ENCODE data around the gene EIF4A3. TPM values are rescaled to one million over a fixed set of nuclear protein-coding genes. Genes with fewer than 3 reads are reported as not detected.

The EIF4A3 gene
- total RNA-seq, 4 donors from 2014 or later: 69.0 to 112 (median 94.7) TPM

DNA sequence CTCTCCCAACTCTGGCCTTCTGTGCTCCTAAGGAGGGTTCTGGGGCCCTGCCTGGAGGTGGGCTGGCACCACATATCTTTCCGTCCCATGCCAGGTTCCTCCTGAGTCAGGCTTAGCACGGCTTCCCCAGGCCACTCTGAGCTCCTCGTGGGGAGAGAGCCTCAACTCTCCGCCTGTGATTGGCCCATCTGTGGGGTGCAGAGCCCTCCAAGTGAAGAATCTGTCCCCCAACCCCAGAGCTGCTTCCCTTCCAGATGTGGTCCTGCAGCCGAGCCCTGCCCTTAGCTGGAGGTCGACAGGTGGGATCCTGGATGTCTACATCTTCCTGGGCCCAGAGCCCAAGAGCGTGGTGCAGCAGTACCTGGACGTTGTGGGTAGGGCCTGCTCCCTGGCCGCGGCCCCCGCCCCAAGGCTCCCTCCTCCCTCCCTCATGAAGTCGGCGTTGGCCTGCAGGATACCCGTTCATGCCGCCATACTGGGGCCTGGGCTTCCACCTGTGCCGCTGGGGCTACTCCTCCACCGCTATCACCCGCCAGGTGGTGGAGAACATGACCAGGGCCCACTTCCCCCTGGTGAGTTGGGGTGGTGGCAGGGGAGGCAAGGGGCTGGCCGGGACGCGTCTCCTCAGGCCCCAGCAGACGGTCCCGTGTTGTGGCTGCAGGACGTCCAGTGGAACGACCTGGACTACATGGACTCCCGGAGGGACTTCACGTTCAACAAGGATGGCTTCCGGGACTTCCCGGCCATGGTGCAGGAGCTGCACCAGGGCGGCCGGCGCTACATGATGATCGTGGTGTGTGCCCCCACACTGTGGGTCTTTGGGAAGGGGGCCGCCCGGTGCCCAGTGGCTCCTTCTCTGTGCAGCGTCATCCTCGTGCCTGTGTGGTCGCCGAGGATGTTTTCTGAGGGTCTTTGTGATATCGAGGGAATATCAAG lies 38.6 kb downstream of the EIF4A3 start:
- Histone ChIP-seq H3K9me3 (no peaks in the 10 kb centered on the region), H3K36me3 (peaks cover 0 to 29% (median 0%) of the 10 kb centered on the region in 3 donors), H3K4me3 (no peak overlapping the region), H3K27me3 (no peaks in the 10 kb centered on the region), H3K27ac (no peak overlapping the region), H3K4me1 (peaks cover 4 to 48% (median 5%) of the 10 kb centered on the region in 3 donors)
- TF ChIP-seq, protein P1, sequence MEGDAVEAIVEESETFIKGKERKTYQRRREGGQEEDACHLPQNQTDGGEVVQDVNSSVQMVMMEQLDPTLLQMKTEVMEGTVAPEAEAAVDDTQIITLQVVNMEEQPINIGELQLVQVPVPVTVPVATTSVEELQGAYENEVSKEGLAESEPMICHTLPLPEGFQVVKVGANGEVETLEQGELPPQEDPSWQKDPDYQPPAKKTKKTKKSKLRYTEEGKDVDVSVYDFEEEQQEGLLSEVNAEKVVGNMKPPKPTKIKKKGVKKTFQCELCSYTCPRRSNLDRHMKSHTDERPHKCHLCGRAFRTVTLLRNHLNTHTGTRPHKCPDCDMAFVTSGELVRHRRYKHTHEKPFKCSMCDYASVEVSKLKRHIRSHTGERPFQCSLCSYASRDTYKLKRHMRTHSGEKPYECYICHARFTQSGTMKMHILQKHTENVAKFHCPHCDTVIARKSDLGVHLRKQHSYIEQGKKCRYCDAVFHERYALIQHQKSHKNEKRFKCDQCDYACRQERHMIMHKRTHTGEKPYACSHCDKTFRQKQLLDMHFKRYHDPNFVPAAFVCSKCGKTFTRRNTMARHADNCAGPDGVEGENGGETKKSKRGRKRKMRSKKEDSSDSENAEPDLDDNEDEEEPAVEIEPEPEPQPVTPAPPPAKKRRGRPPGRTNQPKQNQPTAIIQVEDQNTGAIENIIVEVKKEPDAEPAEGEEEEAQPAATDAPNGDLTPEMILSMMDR (IDR thresholded peaks at IDR 0.05): no peak
- no peak for TF ChIP-seq POLR2A (IDR thresholded peaks at IDR 0.05)
- WGBS, 2 donors: 79 to 90% methylated on average over 11 to 21 of the region's 40 CpGs
- intact Hi-C loops (cut with DNase I): no loop called here
- no peak for DNase-seq

DNA sequence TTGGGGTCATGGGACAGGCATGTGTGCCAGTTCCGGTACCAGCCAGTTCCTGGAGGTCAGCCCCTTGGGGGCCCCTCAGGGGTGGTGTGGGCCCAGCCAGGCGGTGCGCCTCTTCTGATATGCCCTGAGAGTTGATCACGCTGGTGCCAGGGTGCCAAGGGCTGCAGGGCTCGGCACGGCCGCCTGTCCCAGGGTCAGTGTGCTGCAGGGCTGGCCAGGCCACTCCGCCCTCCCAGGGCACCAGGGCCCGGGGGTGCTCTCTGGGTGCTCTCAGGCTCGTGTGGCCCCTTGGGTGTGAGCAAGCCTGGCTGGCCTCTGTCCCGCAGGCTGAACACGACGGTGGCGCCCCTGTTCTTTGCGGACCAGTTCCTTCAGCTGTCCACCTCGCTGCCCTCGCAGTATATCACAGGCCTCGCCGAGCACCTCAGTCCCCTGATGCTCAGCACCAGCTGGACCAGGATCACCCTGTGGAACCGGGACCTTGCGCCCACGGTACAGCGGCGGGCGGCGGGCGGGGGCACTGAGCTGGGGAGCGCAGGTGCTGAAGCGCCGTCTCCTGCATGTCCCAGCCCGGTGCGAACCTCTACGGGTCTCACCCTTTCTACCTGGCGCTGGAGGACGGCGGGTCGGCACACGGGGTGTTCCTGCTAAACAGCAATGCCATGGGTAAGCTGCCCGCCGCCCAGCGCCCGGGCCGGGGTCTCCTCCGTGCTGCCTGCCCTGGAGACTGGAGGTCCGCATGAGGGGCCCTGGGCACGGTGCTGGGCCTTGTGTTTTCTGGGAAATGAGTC lies 39.5 kb downstream of the EIF4A3 start:
- no peak for TF ChIP-seq POLR2A (IDR thresholded peaks at IDR 0.05)
- TF ChIP-seq, protein P1 (IDR thresholded peaks at IDR 0.05): no peak
- DNase-seq: no peak
- Histone ChIP-seq H3K27ac (no peak overlapping the region), H3K9me3 (no peaks in the 10 kb centered on the region), H3K27me3 (no peaks in the 10 kb centered on the region), H3K36me3 (peaks cover 0 to 21% (median 0%) of the 10 kb centered on the region in 3 donors), H3K4me1 (peaks cover 11 to 56% (median 12%) of the 10 kb centered on the region in 3 donors), H3K4me3 (no peak overlapping the region)
- WGBS, 2 donors: 75% methylated on average over 7 of the region's 46 CpGs; no CpG with 5 or more reads in 1 of the 2 donors
- intact Hi-C loops (cut with DNase I): no loop called here

DNA sequence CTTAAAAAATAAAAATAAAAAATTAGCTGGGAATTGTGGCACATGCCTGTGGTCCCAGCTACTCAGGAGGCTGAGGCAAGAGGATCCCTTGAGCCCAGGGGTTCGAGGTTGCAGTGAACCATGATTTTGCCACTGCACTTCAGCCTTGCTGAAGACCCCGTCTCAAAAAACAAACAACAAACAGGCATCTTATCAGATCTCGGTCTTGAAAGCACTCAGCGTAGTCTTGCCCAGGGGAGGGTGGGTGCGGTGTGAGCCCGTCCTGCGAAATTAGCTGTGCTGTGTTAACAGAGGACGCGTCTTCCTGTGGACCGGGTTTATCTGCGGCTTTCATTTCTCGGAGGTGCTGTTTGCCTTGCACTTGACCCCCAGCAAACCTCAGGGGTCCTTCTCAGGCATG lies 40.2 kb downstream of the EIF4A3 start:
- no peaks in the 10 kb centered on the region for H3K27me3 ChIP-seq
- intact Hi-C loops (cut with DNase I): no loop called here
- 80 to 85% methylated on average over 11 to 12 of the region's 12 CpGs for WGBS, 2 donors
- peaks cover 15 to 63% (median 19%) of the 10 kb centered on the region in 3 donors for H3K4me1 ChIP-seq
- no peak overlapping the region for H3K4me3 ChIP-seq
- DNase-seq: no peak
- TF ChIP-seq, protein P1 (IDR thresholded peaks at IDR 0.05): no peak
- no peak for TF ChIP-seq POLR2A (IDR thresholded peaks at IDR 0.05)
- peaks cover 0 to 16% (median 0%) of the 10 kb centered on the region in 3 donors for H3K36me3 ChIP-seq
- H3K9me3 ChIP-seq: no peaks in the 10 kb centered on the region
- no peak overlapping the region for H3K27ac ChIP-seq

DNA sequence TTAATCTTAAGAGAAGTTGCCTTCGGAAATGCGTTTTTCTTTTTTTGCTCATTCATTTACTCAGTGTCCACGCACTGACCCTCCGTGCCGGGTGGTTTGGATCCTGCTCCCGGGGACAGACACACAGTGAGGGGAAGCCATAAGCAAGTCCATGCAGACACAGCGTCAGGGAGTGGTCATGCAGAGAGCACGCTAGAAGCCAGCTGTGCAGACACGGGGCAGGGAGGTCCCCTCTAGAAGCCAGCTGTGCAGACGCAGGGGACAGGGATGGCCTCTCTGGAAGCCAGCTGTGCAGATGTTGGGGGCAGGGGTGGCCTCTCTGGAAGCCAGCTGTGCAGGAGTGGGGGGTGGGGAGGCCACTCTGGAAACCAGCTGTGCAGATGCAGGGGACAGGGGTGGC lies 40.8 kb downstream of the EIF4A3 start:
- no peak for TF ChIP-seq POLR2A (IDR thresholded peaks at IDR 0.05)
- TF ChIP-seq, protein P1 (IDR thresholded peaks at IDR 0.05): no peak
- no peaks in the 10 kb centered on the region for H3K9me3 ChIP-seq
- no peaks in the 10 kb centered on the region for H3K27me3 ChIP-seq
- H3K4me1 ChIP-seq: peaks cover 15 to 65% (median 21%) of the 10 kb centered on the region in 3 donors
- no peak overlapping the region for H3K27ac ChIP-seq
- peak overlapping the region in 1 of 4 donors; percentile 4 for H3K4me3 ChIP-seq
- DNase-seq: no peak
- intact Hi-C loops (cut with DNase I): no loop called here
- H3K36me3 ChIP-seq: peaks cover 0 to 15% (median 0%) of the 10 kb centered on the region in 3 donors
- WGBS, 2 donors: 22 to 35% methylated on average over 9 to 10 of the region's 10 CpGs

Data from esophagus squamous epithelium (tissue), 5 donors.